H1 (cell line): ENCODE measurements around the gene IGSF23. TPM values are rescaled to one million over a fixed set of nuclear protein-coding genes. Genes with fewer than 3 reads are reported as not detected.

Source experiments
- CTCF ChIA-PET: fragments of 300-600 bp; sonication (Branson Sonifier 250); formaldehyde crosslinking; loops from one replicate; lab custom pipeline; 2021; ENCODE audit not compliant: partially characterized antibody; lab: Charles Lee
- POLR2A ChIA-PET: fragments of 300-600 bp; sonication (Branson Sonifier 250); formaldehyde crosslinking; loops from one replicate; lab custom pipeline; 2021; ENCODE audit warnings: inconsistent platforms; ENCODE audit not compliant: partially characterized antibody; lab: Charles Lee
- DNase-seq, 2 experiments: peaks; one replicate each; pipeline versions ENCODE4 v3.0.0 to v3.0.0-alpha.2; 2010 to 2022; ENCODE audit warnings: low spot score in 2 of 2, low read depth in 1 of 2, mixed read lengths in 1 of 2
- FAIRE-seq: peaks from 2 replicates; lab custom pipeline; 2011; peaks lifted over from hg19 to GRCh38; lab: Jason Lieb, UNC
- H2AFZ ChIP-seq: 2 replicates; pipeline ENCODE4 v1.8.1; 2012; ENCODE audit warnings: low read length, inconsistent platforms
- H2AK5ac ChIP-seq: 2 replicates; pipeline ENCODE4 v1.6.1; 2013; ENCODE audit warnings: low read depth, low read length
- H2BK120ac ChIP-seq: replicated peaks from 2 replicates; pipeline ENCODE3; 2013; ENCODE audit warnings: low read depth, low read length, inconsistent platforms
- H2BK12ac ChIP-seq: 2 replicates; pipeline ENCODE4 v1.6.1; 2013; ENCODE audit warnings: low read depth, low read length
- H2BK15ac ChIP-seq: 2 replicates; pipeline ENCODE4 v1.6.1; 2013; ENCODE audit warnings: low read length
- H2BK20ac ChIP-seq: 2 replicates; pipeline ENCODE4 v1.6.1; 2013; ENCODE audit warnings: low read length
- H2BK5ac ChIP-seq: 2 replicates; pipeline ENCODE4 v1.6.1; 2013; ENCODE audit warnings: low read depth, low read length
- H3K14ac ChIP-seq: 2 replicates; pipeline ENCODE4 v1.6.1; 2013; ENCODE audit warnings: inconsistent platforms; ENCODE audit not compliant: insufficient read length
- H3K18ac ChIP-seq: 2 replicates; pipeline ENCODE4 v1.6.1; 2013; ENCODE audit warnings: low read length; ENCODE audit errors: extremely low read depth
- H3K23ac ChIP-seq: 2 replicates; pipeline ENCODE4 v1.6.1; 2013; ENCODE audit warnings: inconsistent platforms; ENCODE audit not compliant: insufficient read length
- H3K23me2 ChIP-seq: 2 replicates; pipeline ENCODE4 v1.6.1; 2013; ENCODE audit warnings: low read depth, low read length
- H3K27ac ChIP-seq: 2 replicates; pipeline ENCODE4 v1.6.1; 2011; ENCODE audit warnings: low read depth, low read length, inconsistent platforms
- H3K27me3 ChIP-seq, 4 experiments: replicated peaks in 1 of 4; 1 replicate in 1 of 4; 2 replicates in 3 of 4; pipeline versions ENCODE4 v1.6.1 to v1.8.1; 2011 to 2013; ENCODE audit warnings: low read length in 3 of 4, mild to moderate bottlenecking in 3 of 4, inconsistent platforms in 2 of 4, mixed read lengths in 2 of 4, moderate library complexity in 1 of 4; ENCODE audit not compliant: control insufficient read depth in 3 of 4, insufficient read depth in 3 of 4; ENCODE audit errors: extremely low read depth in 1 of 4
- H3K36me3 ChIP-seq, 4 experiments: 2 replicates each; pipeline versions ENCODE4 v1.6.1 to v1.8.1; 2011 to 2013; ENCODE audit warnings: mild to moderate bottlenecking in 4 of 4, low read length in 3 of 4, moderate library complexity in 2 of 4, control low read depth in 1 of 4, inconsistent platforms in 1 of 4; ENCODE audit not compliant: insufficient read depth in 4 of 4, control insufficient read depth in 2 of 4
- H3K4ac ChIP-seq: replicated peaks from 2 replicates; pipeline ENCODE3; 2013; ENCODE audit warnings: low read length, low read depth, mixed read lengths, inconsistent platforms; ENCODE audit not compliant: insufficient read length
- H3K4me1 ChIP-seq, 4 experiments: replicated peaks in 1 of 4; 1 replicate in 1 of 4; 2 replicates in 3 of 4; pipeline versions ENCODE4 v1.6.1 to v1.8.1; 2011 to 2013; ENCODE audit warnings: low read length in 3 of 4, inconsistent platforms in 2 of 4, mixed read lengths in 1 of 4; ENCODE audit not compliant: insufficient read depth in 4 of 4, control insufficient read depth in 3 of 4
- H3K4me2 ChIP-seq, 2 experiments: 2 replicates each; pipeline versions ENCODE4 v1.6.1 to v1.8.1; 2011 to 2013; ENCODE audit warnings: low read depth in 2 of 2, low read length in 2 of 2, control low read depth in 1 of 2, inconsistent platforms in 1 of 2, mild to moderate bottlenecking in 1 of 2; ENCODE audit not compliant: insufficient read depth in 1 of 2
- H3K4me3 ChIP-seq, 4 experiments: fragments of 200-600, 300-600 bp in 1 of 4; sonication (generic), shearing (Covaris generic), sonication (Bioruptor Twin) in 1 of 4; 2 replicates each; pipeline versions ENCODE4 v1.5.1 to v1.8.1; 2011 to 2016; ENCODE audit warnings: low read length in 4 of 4, low read depth in 3 of 4, control low read depth in 2 of 4, inconsistent platforms in 2 of 4, mild to moderate bottlenecking in 2 of 4, mixed read lengths in 1 of 4, moderate library complexity in 1 of 4; ENCODE audit not compliant: insufficient read depth in 2 of 4; ENCODE audit errors: extremely low read depth in 1 of 4
- H3K56ac ChIP-seq: replicated peaks from 2 replicates; pipeline ENCODE3; 2013; ENCODE audit warnings: low read depth, mild to moderate bottlenecking, mixed read lengths, low read length, inconsistent platforms; ENCODE audit not compliant: insufficient read length
- H3K79me1 ChIP-seq: 2 replicates; pipeline ENCODE4 v1.6.1; 2013; ENCODE audit warnings: low read depth, low read length, control low read depth
- H3K79me2 ChIP-seq, 2 experiments: 2 replicates each; pipeline versions ENCODE4 v1.6.1 to v1.8.1; 2012 to 2013; ENCODE audit warnings: low read length in 2 of 2, mild to moderate bottlenecking in 2 of 2, inconsistent platforms in 1 of 2; ENCODE audit not compliant: insufficient read depth in 2 of 2, control insufficient read depth in 1 of 2
- H3K9ac ChIP-seq, 4 experiments: replicated peaks in 1 of 4; 1 replicate in 1 of 4; 2 replicates in 3 of 4; pipeline versions ENCODE4 v1.6.1 to v1.8.1; 2011 to 2013; ENCODE audit warnings: low read depth in 3 of 4, low read length in 3 of 4, control low read depth in 2 of 4, mild to moderate bottlenecking in 2 of 4, moderate library complexity in 2 of 4, inconsistent platforms in 1 of 4; ENCODE audit errors: extremely low read depth in 1 of 4
- H3K9me3 ChIP-seq, 2 experiments: 2 replicates each; pipeline versions ENCODE4 v1.6.1 to v1.8.1; 2012 to 2013; ENCODE audit warnings: mild to moderate bottlenecking in 2 of 2, moderate library complexity in 2 of 2, control low read depth in 1 of 2, inconsistent platforms in 1 of 2, low read depth in 1 of 2, low read length in 1 of 2, mixed read lengths in 1 of 2; ENCODE audit not compliant: insufficient read depth in 2 of 2
- H4K20me1 ChIP-seq, 2 experiments: replicated peaks in 1 of 2; 2 replicates each; pipeline versions ENCODE3 to v1.8.1; 2011 to 2013; ENCODE audit warnings: inconsistent platforms in 2 of 2, low read length in 2 of 2, mild to moderate bottlenecking in 1 of 2; ENCODE audit not compliant: insufficient read depth in 2 of 2, control insufficient read depth in 1 of 2
- H4K5ac ChIP-seq: 2 replicates; pipeline ENCODE4 v1.6.1; 2013; ENCODE audit warnings: low read length, low read depth, mixed read lengths, inconsistent platforms; ENCODE audit not compliant: insufficient read length
- H4K8ac ChIP-seq: 2 replicates; pipeline ENCODE4 v1.8.0; 2013; ENCODE audit warnings: mild to moderate bottlenecking, moderate library complexity, low read length, inconsistent platforms; ENCODE audit not compliant: insufficient read depth; ENCODE audit errors: extremely low read depth
- H4K91ac ChIP-seq: replicated peaks from 2 replicates; pipeline ENCODE3; 2013; ENCODE audit warnings: low read length, mixed read lengths, inconsistent platforms; ENCODE audit not compliant: insufficient read length
- BRCA1 ChIP-seq: IDR thresholded peaks from 2 replicates; pipeline ENCODE4 v1.6.1; 2012; ENCODE audit warnings: low read depth, low read length, improper control_type of control experiment
- CHD1 ChIP-seq: IDR thresholded peaks from 2 replicates; pipeline ENCODE4 v1.6.1; 2012; ENCODE audit warnings: low read depth, low read length, improper control_type of control experiment
- CREB1 ChIP-seq: IDR thresholded peaks from 2 replicates; pipeline ENCODE4 v1.6.1; 2012; ENCODE audit warnings: inconsistent platforms
- GABPA ChIP-seq: IDR thresholded peaks from 2 replicates; pipeline ENCODE4 v1.6.1; 2011; ENCODE audit warnings: mild to moderate bottlenecking, low read length, moderate library complexity, borderline replicate concordance; ENCODE audit not compliant: insufficient read depth
- RNF2 ChIP-seq: fragments of 200-900, 300-1000 bp; sonication (generic); IDR thresholded peaks from 2 replicates; pipeline ENCODE4 v1.7.1; 2016; ENCODE audit warnings: borderline replicate concordance, low read depth, mild to moderate bottlenecking, antibody characterized with exemption, low read length; ENCODE audit not compliant: poor library complexity, severe bottlenecking; ENCODE audit errors: missing control alignments
- RXRA ChIP-seq: IDR thresholded peaks from 2 replicates; pipeline ENCODE4 v1.6.1; 2011; ENCODE audit warnings: low read depth, mild to moderate bottlenecking, low read length, moderate library complexity; ENCODE audit not compliant: insufficient read depth
- SUZ12 ChIP-seq: fragments of 200-600 bp; sonication (generic); IDR thresholded peaks from 2 replicates; pipeline ENCODE4 v1.6.1; 2012; ENCODE audit warnings: mild to moderate bottlenecking, inconsistent platforms, low read length, moderate library complexity, mixed read lengths
- WGBS, 2 experiments: shearing (Covaris generic) in 1 of 2; methylation state at CpG; one replicate each; pipeline versions ENCODE4 v1.1.6 to v1.1.7; 2013 to 2015; ENCODE audit warnings: low lambda C conversion rate in 2 of 2, mixed read lengths in 2 of 2, inconsistent platforms in 1 of 2, low coverage in 1 of 2, missing lambda C conversion rate in 1 of 2; ENCODE audit not compliant: insufficient replicate concordance in 2 of 2, insufficient coverage in 1 of 2, insufficient read length in 1 of 2; ENCODE audit errors: extremely low coverage in 1 of 2, missing lambda C conversion rate in 1 of 2; 5-methylcytosine and 5-hydroxymethylcytosine counted together
- long read RNA-seq, 2 experiments: library from RNA in 1 of 2; library from capped mRNA in 1 of 2; stranded (forward); transcript quantifications; one replicate each; pipeline ENCODE4 v2.0.0, GENCODE V29; 2021; ENCODE audit warnings: inconsistent platforms in 1 of 2
- polyA minus RNA-seq, 3 experiments: library from RNA; depleted of rRNA, polyadenylated mRNA; stranded (reverse); fragments of >200 nt; gene quantifications; 1 replicate in 2 of 3; 2 replicates in 1 of 3; pipeline ENCODE4 v1.2.3, GENCODE V29; 2011
- polyA plus RNA-seq, 7 experiments: library from polyadenylated mRNA; depleted of rRNA in 3 of 7; stranded (reverse) in 5 of 7; unstranded in 2 of 7; fragments of >200 nt in 5 of 7; fragments of 200-250 nt in 2 of 7; gene quantifications; 1 replicate in 5 of 7; 2 replicates in 1 of 7; 4 replicates in 1 of 7; pipeline versions ENCODE4 v1.2.1 to v1.2.3, GENCODE V29; 2011 to 2013; ENCODE audit warnings: missing spikeins in 2 of 7, mixed read lengths in 2 of 7
- total RNA-seq: library from RNA; stranded (reverse); fragmentation: NEBNext Ultra II Directional; extraction: Animal tissue kit (Norgen Biotek cat#: 25700); gene quantifications from 2 replicates; pipeline ENCODE4 v1.2.1, GENCODE V29; 2021

Gene IGSF23, protein sequence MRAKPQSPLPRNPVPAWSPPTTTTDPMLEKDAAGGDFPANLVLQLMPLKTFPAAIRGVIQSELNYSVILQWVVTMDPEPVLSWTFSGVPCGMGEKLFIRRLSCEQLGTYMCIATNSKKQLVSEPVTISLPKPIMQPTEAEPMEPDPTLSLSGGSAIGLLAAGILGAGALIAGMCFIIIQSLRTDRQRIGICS
- total RNA-seq (not detected in 2 replicates), polyA plus RNA-seq (2011; rRNA removed) (not detected in 2 replicates), polyA minus RNA-seq (2011; rRNA and poly(A)+ RNA removed) (not detected in 2 replicates)
- polyA plus RNA-seq (2011; cell fraction: cytosol; rRNA removed) = not detected
- polyA plus RNA-seq (2011; cell fraction: nucleus; rRNA removed) = not detected
- not detected in 4 replicates for polyA plus RNA-seq (2012, experiment 1 of 2)
- polyA plus RNA-seq (2012, experiment 2 of 2) = not detected
- polyA plus RNA-seq (2013, experiment 1 of 2) = not detected
- not detected for polyA plus RNA-seq (2013, experiment 2 of 2)
- polyA minus RNA-seq (2011; cell fraction: cytosol; rRNA and poly(A)+ RNA removed) = not detected
- not detected for polyA minus RNA-seq (2011; cell fraction: nucleus; rRNA and poly(A)+ RNA removed)
- long read RNA-seq, experiment 1 = 0 reads
- long read RNA-seq, experiment 2 = 0 reads

DNA sequence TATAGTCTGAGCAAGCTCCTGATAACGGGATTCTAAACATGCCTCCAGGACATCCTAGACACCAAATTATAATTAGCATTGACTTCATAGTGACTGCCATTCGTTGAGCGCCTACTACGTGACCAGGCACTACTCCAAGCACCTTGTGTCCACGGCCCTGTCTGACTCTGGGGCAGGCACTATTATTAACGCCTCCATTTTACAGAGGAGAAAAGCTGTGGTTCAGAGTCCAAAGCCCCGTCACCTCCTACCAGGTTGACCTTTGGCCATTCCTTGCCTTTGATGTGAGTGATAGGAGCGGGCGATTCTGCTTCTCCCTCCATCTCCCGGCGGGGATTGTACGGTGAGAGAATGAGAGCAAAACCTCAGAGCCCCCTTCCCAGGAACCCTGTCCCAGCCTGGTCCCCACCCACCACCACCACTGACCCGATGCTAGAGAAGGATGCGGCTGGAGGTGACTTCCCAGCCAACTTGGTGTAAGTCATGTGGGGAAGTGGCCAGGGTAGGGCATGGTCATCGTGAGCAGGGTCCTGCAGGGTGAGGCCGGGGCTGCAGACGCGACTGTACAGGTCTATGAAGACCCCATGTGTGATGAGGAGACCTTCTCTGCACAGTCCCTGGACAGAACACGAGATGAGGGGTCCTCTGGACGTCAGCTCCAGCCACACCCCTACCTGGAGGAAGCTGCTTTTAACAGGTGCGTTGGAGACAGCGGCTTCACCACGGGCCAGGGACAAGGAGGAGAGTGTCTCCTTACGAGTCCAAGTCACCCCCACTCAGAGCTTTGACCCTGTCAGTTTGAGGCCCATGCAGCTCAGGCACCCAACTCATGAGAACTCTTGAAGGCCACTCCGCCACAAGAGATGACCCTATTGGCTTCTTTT is at the start of gene IGSF23:
Gene IGSF23 (plus strand): TSS at position 269 of the 884 bp plus-strand sequence. CDS start 83 bp downstream, at position 352.
- H2AK5ac ChIP-seq = no peak within 1 kb of the TSS
- H4K5ac ChIP-seq = no peak within 1 kb of the TSS
- no peaks in the 10 kb centered on the region for H3K79me1 ChIP-seq
- no peak within 1 kb of the TSS for H4K91ac ChIP-seq
- FAIRE-seq (no peak), DNase-seq (no peak)
- 86% methylated on average over 22 of the region's 25 CpGs; no CpG with 5 or more reads in 1 of the 2 experiments for WGBS, 2 experiments
- no peak within 1 kb of the TSS for H2AFZ ChIP-seq
- H3K27me3 ChIP-seq = no peaks in the 10 kb centered on the region
- H4K20me1 ChIP-seq = no peaks in the 10 kb centered on the region
- CTCF ChIA-PET = interaction anchor here (1.1 to 5.8 kb wide), 7 partner anchors 12 to 157 kb away, joined by 3 to 31 read pairs (median 15); no protein-coding TSS in a partner anchor
- no peaks in the 10 kb centered on the region for H3K36me3 ChIP-seq
- no peak within 1 kb of the TSS for H2BK120ac ChIP-seq
- H3K4me2 ChIP-seq = no peak within 1 kb of the TSS
- H3K23ac ChIP-seq = no peak within 1 kb of the TSS
- no peak within 1 kb of the TSS for H2BK15ac ChIP-seq
- H3K4ac ChIP-seq = no peak within 1 kb of the TSS
- H2BK12ac ChIP-seq = no peak within 1 kb of the TSS
- no peak within 1 kb of the TSS for H2BK5ac ChIP-seq
- no peak within 1 kb of the TSS for H3K18ac ChIP-seq
- POLR2A ChIA-PET = no interaction called here
- H3K14ac ChIP-seq = no peak within 1 kb of the TSS
- no peaks in the 10 kb centered on the region for H3K9me3 ChIP-seq
- H3K23me2 ChIP-seq = no peaks in the 10 kb centered on the region
- no peaks in the 10 kb centered on the region for H3K79me2 ChIP-seq
- H3K4me3 ChIP-seq = no peak within 1 kb of the TSS
- no peak within 1 kb of the TSS for H3K9ac ChIP-seq
- H3K27ac ChIP-seq = no peak within 1 kb of the TSS
- H4K8ac ChIP-seq = no peak within 1 kb of the TSS; the same call in 1 of the 2 replicates
- no peak within 1 kb of the TSS for H2BK20ac ChIP-seq
- H3K4me1 ChIP-seq = no peaks in the 10 kb centered on the region
- no peak within 1 kb of the TSS for H3K56ac ChIP-seq
- TF ChIP-seq SUZ12 = no peak
- TF ChIP-seq CHD1 = no peak
- TF ChIP-seq BRCA1 = no peak
- TF ChIP-seq RXRA = no peak
- TF ChIP-seq CREB1 = no peak
- TF ChIP-seq GABPA = no peak
- no peak for TF ChIP-seq RNF2
